ENCODE measurements around the gene MYCL.

- TF ChIP-seq REST (IDR thresholded peaks at IDR 0.05; ENCODE audit: insufficient read depth in 1 of 2, low read depth in 2 of 2, low read length in 2 of 2) (no peak), POLR2AphosphoS5 (IDR thresholded peaks at IDR 0.05; ENCODE audit: low read depth, low read length) (no peak)
Observed at GRCh38 chr1:39899611-39900538, 1.8 kb downstream of the MYCL start.
